ENCODE data around the gene GPR87. TPM values are rescaled to one million over a fixed set of nuclear protein-coding genes. Genes with fewer than 3 reads are reported as not detected.

Gene GPR87
- total RNA-seq, 4 donors from 2014 or later, result not detected

GRCh38 chr3:151300539-151300938 lies 16.1 kb downstream of the GPR87 start:
- TF ChIP-seq CTCF (IDR thresholded peaks at IDR 0.05; ENCODE audit: low read depth), result no peak

- no peak for TF ChIP-seq CTCF (IDR thresholded peaks at IDR 0.05; ENCODE audit: low read depth)
Observed at GRCh38 chr3:151299006-151299405, 17.6 kb downstream of the GPR87 start.

- no peak for TF ChIP-seq CTCF (IDR thresholded peaks at IDR 0.05; ENCODE audit: low read depth)
Observed at GRCh38 chr3:151297429-151297828, 19.2 kb downstream of the GPR87 start.

GRCh38 chr3:151296226-151296625 lies 20.4 kb downstream of the GPR87 start:
- no peak for TF ChIP-seq CTCF (IDR thresholded peaks at IDR 0.05; ENCODE audit: low read depth)

DNA sequence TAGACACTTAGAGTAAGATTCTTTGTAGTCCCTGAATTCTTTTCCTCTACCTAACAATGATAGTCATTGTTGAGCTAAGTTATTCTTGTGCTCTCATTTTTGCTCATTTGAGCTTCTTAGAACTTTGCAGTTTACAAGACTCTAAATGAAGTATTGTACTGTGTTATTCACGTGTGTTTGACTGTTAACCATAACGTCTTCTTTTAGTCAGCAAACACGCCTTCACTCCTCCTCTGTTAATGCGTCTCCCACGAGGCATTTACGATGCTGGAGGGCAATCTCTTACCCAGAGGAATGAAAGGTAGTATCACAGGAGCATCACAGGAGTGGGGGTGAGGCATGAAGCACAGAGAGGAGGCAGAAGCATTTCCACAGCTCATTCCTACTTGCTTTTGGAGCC lies 23.5 kb downstream of the GPR87 start:
- TF ChIP-seq CTCF (IDR thresholded peaks at IDR 0.05; ENCODE audit: low read depth), result no peak

DNA sequence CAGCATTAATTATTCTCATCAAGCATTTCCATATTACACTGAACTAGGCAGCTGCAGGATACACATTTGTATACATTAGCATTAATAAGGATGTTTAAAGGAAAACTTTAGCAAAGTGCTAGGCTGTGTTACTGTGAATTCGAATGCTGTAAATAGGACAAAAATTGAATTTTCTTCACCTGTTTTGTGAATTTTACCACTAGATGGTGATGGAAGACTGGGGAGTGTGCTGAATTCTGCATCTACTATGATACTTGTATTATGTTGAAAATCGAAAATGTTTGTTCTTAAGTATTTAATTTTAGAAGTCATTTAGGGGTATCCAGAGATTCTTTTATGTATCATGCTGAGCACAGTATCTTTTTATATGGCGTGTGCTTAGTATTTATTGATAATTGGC lies 25.9 kb downstream of the GPR87 start:
- TF ChIP-seq CTCF (IDR thresholded peaks at IDR 0.05; ENCODE audit: low read depth), result no peak

DNA sequence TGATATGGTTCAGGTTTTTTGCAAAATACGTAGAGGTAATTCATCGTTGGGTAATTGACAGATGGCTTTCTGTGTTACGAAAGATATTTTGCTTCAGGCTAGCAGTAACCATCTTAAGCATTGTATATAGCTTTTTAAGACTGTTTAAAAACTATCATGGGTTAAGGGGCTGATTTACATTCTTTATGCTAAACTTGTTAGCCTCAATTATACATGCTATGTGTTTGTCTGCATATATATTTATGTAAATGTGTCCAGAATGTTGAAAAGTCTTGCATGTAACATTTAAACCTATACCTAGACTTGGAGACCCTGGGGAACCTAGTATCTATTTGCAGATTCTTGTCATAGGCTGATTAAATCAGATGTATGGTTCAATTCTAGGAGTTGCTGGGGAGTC lies 27.2 kb downstream of the GPR87 start:
- no peak for TF ChIP-seq CTCF (IDR thresholded peaks at IDR 0.05; ENCODE audit: low read depth)

Data from subcutaneous adipose tissue (tissue), 4 donors.